ENCODE data around the gene GNPDA1. TPM values are rescaled to one million over a fixed set of nuclear protein-coding genes. Genes with fewer than 3 reads are reported as not detected.

Gene GNPDA1
- polyA plus RNA-seq, 3 donors, result 14.6 to 47.6 (median 24.3) TPM

DNA sequence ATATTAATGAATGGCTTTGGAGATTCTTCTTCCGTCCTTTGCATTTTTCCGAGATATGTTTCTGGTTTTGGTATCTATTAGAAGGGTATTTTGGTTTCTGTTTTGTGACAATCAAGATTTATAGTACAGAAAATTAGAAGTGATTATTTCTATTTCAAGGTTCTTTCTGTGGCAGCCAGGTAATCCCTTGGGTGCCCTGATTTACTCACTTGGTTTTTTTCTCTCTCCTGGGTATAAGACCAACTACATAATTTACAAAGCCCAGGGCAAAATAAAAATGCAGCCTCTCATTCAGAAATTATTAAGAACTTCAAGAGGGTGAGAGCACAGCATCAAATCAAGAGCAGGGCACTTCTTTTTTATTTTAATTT, 45.9 kb downstream of the GNPDA1 start:
- Histone ChIP-seq H3K4me3 (replicated peaks in 1 of 3; ENCODE audit: low read depth in 2 of 3, low read length in 3 of 3) (no peak overlapping the region), H3K9me3 (replicated peaks in 1 of 2; ENCODE audit: control insufficient read depth in 1 of 2, insufficient read depth in 1 of 2, low read length in 2 of 2) (no peaks in the 10 kb centered on the region), H4K20me1 (ENCODE audit: insufficient read depth, low read length) (no peaks in the 10 kb centered on the region), H3K27ac (ENCODE audit: low read depth in 1 of 2, low read length in 2 of 2) (no peak overlapping the region), H2AFZ (ENCODE audit: insufficient read depth, low read depth, low read length, poor library complexity, severe bottlenecking) (no peak overlapping the region), H3K9ac (ENCODE audit: insufficient read depth, low read length, poor library complexity, severe bottlenecking) (no peak overlapping the region), H3K4me2 (replicated peaks; ENCODE audit: extremely low read depth, low read length, poor library complexity, severe bottlenecking) (no peak overlapping the region), H3K36me3 (replicated peaks in 1 of 2; ENCODE audit: control insufficient read depth in 1 of 2, insufficient read depth in 2 of 2, low read length in 2 of 2) (peaks cover 0 to under 1% of the 10 kb centered on the region in 2 donors), H3K4me1 (ENCODE audit: control insufficient read depth in 1 of 2, insufficient read depth in 2 of 2, low read length in 2 of 2) (peaks cover 22 to 26% of the 10 kb centered on the region in 2 donors), H3K79me2 (ENCODE audit: insufficient read depth, low read length) (peaks cover 23% of the 10 kb centered on the region), H3K27me3 (ENCODE audit: control insufficient read depth in 2 of 2, insufficient read depth in 2 of 2, low read length in 2 of 2) (no peaks in the 10 kb centered on the region)
- Mint-ChIP-seq H3K36me3 (peaks cover under 1 to 7% of the 10 kb centered on the region in 2 donors), H3K27ac (peak overlapping the region in 1 of 7 donors; percentile 22), H3K27me3 (ENCODE audit: low read depth in 3 of 3) (peaks cover 0 to 3% (median 2%) of the 10 kb centered on the region in 3 donors), H3K4me1 (peaks cover 21% of the 10 kb centered on the region), H3K4me3 (no peak overlapping the region), H3K9me3 (no peaks in the 10 kb centered on the region)
- intact Hi-C loops (cut with micrococcal nuclease), result no loop called here
- TF ChIP-seq CTCF (IDR thresholded peaks at IDR 0.05), result no peak
- DNase-seq, result no peak
- no CpG with 5 or more reads among the region's 2 CpGs for WGBS (ENCODE audit: insufficient coverage)

DNA sequence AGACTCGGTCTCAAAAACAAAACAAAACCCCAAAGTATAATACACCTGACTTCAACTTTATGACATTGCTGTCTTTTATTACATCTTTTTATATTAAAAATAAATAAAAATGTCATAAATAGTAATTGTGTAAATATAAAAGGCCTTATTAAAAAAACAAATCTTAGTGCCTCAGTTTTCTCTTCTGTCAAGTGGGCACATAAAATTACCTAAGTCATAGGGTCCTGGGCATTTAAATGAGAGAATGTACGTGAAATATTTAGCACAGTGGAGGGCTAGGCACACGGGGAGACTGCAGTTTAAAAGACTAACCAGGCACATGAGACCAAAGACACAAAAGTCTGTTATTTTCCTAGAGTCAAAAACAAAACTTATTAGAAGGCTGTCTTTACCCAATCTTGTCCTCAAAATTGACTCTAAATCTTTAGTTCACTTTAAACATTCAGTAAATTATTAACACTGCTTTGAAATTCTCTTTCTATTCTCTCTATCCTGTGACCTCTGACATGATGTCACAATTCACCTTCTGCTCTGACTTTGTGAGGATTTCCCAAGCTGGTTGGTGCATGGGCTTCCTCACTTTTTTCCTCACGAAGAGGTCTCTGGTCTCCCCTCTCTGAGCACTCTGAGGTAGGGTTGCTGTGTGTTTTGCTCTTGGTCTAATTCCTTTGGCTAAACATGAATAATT, 46.4 kb downstream of the GNPDA1 start:
- Mint-ChIP-seq H3K36me3 (peaks cover 0 to 3% of the 10 kb centered on the region in 2 donors), H3K27me3 (ENCODE audit: low read depth in 3 of 3) (peaks cover 0 to 3% (median 2%) of the 10 kb centered on the region in 3 donors), H3K4me3 (no peak overlapping the region), H3K27ac (peak overlapping the region in 2 of 7 donors; percentile 12 to 22), H3K4me1 (peaks cover 21% of the 10 kb centered on the region), H3K9me3 (no peaks in the 10 kb centered on the region)
- peaks cover 18% of the 10 kb centered on the region for H3K79me2 ChIP-seq (ENCODE audit: insufficient read depth, low read length)
- H3K4me2 ChIP-seq (replicated peaks; ENCODE audit: extremely low read depth, low read length, poor library complexity, severe bottlenecking), result no peak overlapping the region
- H3K4me1 ChIP-seq (ENCODE audit: control insufficient read depth in 1 of 2, insufficient read depth in 2 of 2, low read length in 2 of 2), result peaks cover 22 to 26% of the 10 kb centered on the region in 2 donors
- intact Hi-C loops (cut with micrococcal nuclease), result no loop called here
- H3K9ac ChIP-seq (ENCODE audit: insufficient read depth, low read length, poor library complexity, severe bottlenecking), result no peak overlapping the region
- no peak overlapping the region for H3K27ac ChIP-seq (ENCODE audit: low read depth in 1 of 2, low read length in 2 of 2)
- TF ChIP-seq CTCF (IDR thresholded peaks at IDR 0.05), result no peak
- H4K20me1 ChIP-seq (ENCODE audit: insufficient read depth, low read length), result no peaks in the 10 kb centered on the region
- no peaks in the 10 kb centered on the region for H3K9me3 ChIP-seq (replicated peaks in 1 of 2; ENCODE audit: control insufficient read depth in 1 of 2, insufficient read depth in 1 of 2, low read length in 2 of 2)
- H3K27me3 ChIP-seq (ENCODE audit: control insufficient read depth in 2 of 2, insufficient read depth in 2 of 2, low read length in 2 of 2), result no peaks in the 10 kb centered on the region
- H3K4me3 ChIP-seq (replicated peaks in 1 of 3; ENCODE audit: low read depth in 2 of 3, low read length in 3 of 3), result no peak overlapping the region
- H3K36me3 ChIP-seq (replicated peaks in 1 of 2; ENCODE audit: control insufficient read depth in 1 of 2, insufficient read depth in 2 of 2, low read length in 2 of 2), result no peaks in the 10 kb centered on the region
- 100% methylated on average over 1 of the region's 4 CpGs for WGBS (ENCODE audit: insufficient coverage)
- no peak overlapping the region for H2AFZ ChIP-seq (ENCODE audit: insufficient read depth, low read depth, low read length, poor library complexity, severe bottlenecking)
- no peak for DNase-seq
